ENCODE measurements around the gene SLC5A6. TPM values are rescaled to one million over a fixed set of nuclear protein-coding genes. Genes with fewer than 3 reads are reported as not detected.

The SLC5A6 gene
- total RNA-seq, 5 donors from 2014 or later (not counting 1 experiment from before 2014, with no cell fraction given), result 37.5 to 214 (median 43.0) TPM

DNA sequence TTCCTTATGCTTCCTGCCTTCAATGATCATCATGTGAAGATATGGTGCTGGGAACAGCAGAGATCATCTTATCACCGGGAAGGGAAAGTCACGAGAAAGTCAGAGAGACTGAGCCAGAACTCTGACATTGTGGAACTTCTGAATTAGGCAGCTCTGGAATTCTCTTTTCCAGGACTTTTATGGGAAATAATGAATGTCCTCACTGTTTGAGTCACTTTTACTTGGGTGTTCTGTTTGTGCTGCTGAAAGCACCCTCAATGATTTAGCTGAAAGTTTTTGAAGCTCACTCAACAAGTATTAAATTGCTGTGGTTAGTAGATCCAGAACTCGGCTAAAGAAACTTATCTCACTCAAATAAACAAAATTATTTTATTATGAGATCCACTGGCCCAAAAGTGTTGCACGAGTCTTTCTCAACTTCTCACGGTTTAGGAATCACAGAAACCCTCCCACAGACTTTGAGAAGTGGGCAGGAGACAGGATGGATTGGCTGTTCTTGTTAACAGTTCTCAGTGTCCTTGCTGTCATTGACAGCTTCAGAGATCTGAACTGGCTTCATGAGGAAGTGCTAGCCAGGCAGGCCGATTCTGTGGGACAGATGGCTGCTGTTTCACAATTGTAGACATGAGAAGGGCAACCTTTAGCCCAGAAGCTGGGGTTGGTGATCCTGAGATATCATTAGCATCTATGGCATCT is 26.6 kb downstream of the SLC5A6 start:
- peaks cover 0 to 26% of the 10 kb centered on the region in 2 experiments for H3K27me3 ChIP-seq (replicated peaks in 1 of 2; ENCODE audit: control insufficient read depth in 2 of 2, extremely low read depth in 1 of 2, insufficient read depth in 2 of 2, low read length in 1 of 2)
- H3K36me3 ChIP-seq (ENCODE audit: control insufficient read depth in 2 of 2, extremely low read depth in 1 of 2, insufficient read depth in 1 of 2, low read length in 1 of 2), result no peaks in the 10 kb centered on the region
- no peaks in the 10 kb centered on the region for H3K9me3 Mint-ChIP-seq
- ChIA-PET POLR2A (no interaction called here), CTCF (no interaction called here)
- no peak overlapping the region for H3K4me3 Mint-ChIP-seq
- no peaks in the 10 kb centered on the region for H3K4me1 Mint-ChIP-seq
- no peak for ATAC-seq (replicated peaks in 1 of 4)
- no peak overlapping the region for H3K27ac ChIP-seq (ENCODE audit: low read length)
- H3K4me3 ChIP-seq (ENCODE audit: control insufficient read depth in 1 of 2, extremely low read depth in 1 of 2, low read length in 1 of 2), result no peak overlapping the region
- DNase-seq, result no peak
- no peak overlapping the region for H3K27ac Mint-ChIP-seq
- H3K36me3 Mint-ChIP-seq, result no peaks in the 10 kb centered on the region
- no peaks in the 10 kb centered on the region for H3K4me1 ChIP-seq (ENCODE audit: control insufficient read depth in 1 of 2, extremely low read depth in 1 of 2, insufficient read depth in 2 of 2, low read length in 2 of 2)
- WGBS (ENCODE audit: insufficient coverage), result 59% methylated on average over 3 of the region's 6 CpGs
- H3K9me3 ChIP-seq, result no peaks in the 10 kb centered on the region
- H3K27me3 Mint-ChIP-seq, result peaks cover 21 to 29% of the 10 kb centered on the region in 2 donors

DNA sequence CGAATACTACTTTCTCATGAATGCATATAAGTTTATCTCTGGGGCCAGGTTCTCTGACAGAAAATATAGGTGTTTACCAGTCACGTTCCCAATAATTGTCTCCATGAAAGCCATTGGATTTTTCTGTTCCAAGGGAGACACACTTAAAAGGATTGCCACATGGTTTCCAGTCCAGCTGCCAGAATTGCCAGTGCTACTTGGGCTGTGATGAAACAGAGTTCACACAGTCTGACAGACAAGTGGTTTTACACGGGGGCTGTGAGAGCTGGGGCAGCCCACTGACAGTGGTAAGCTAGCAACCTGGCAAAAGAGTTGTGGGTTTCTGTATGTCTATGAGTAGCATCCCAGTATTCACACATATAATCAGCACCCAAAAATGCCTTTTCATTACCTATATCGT is 28.0 kb downstream of the SLC5A6 start:
- Mint-ChIP-seq H3K9me3 (no peaks in the 10 kb centered on the region), H3K27me3 (peaks cover 30 to 38% of the 10 kb centered on the region in 2 donors), H3K4me3 (no peak overlapping the region), H3K27ac (no peak overlapping the region), H3K36me3 (no peaks in the 10 kb centered on the region), H3K4me1 (no peaks in the 10 kb centered on the region)
- CTCF ChIA-PET, result no interaction called here
- POLR2A ChIA-PET, result interaction anchor here in 1 of 2 donors (0.6 kb wide), 1 partner anchor 1945 kb away, joined by 3 read pairs; no protein-coding TSS in a partner anchor
- 100% methylated on average over 1 of the region's 4 CpGs for WGBS (ENCODE audit: insufficient coverage)
- H3K4me3 ChIP-seq (ENCODE audit: control insufficient read depth in 1 of 2, extremely low read depth in 1 of 2, low read length in 1 of 2), result no peak overlapping the region
- no peaks in the 10 kb centered on the region for H3K4me1 ChIP-seq (ENCODE audit: control insufficient read depth in 1 of 2, extremely low read depth in 1 of 2, insufficient read depth in 2 of 2, low read length in 2 of 2)
- no peaks in the 10 kb centered on the region for H3K36me3 ChIP-seq (ENCODE audit: control insufficient read depth in 2 of 2, extremely low read depth in 1 of 2, insufficient read depth in 1 of 2, low read length in 1 of 2)
- peaks cover 0 to 28% of the 10 kb centered on the region in 2 experiments for H3K27me3 ChIP-seq (replicated peaks in 1 of 2; ENCODE audit: control insufficient read depth in 2 of 2, extremely low read depth in 1 of 2, insufficient read depth in 2 of 2, low read length in 1 of 2)
- ATAC-seq (replicated peaks in 1 of 4) (no peak), DNase-seq (no peak)
- H3K9me3 ChIP-seq, result no peaks in the 10 kb centered on the region
- H3K27ac ChIP-seq (ENCODE audit: low read length), result no peak overlapping the region

DNA sequence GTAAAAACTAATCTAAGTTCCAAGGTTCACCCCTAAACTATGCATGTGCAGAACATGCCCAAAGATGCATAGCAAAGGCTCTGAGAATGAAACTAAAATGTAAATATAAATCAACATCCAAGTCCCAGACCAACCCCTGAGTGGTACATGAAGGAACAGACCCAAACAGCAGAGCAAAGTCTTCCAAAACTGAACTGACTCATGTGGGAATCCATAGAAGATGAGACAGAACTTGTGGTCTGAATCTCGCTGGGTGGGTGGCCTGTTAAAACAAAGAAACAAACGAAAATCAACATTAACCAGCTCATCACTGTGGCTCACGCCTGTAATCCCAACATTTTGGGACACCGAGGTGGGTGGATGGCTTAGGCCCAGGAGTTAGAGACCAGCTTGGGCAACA is 29.7 kb downstream of the SLC5A6 start:
- H3K4me3 ChIP-seq (ENCODE audit: control insufficient read depth in 1 of 2, extremely low read depth in 1 of 2, low read length in 1 of 2), result no peak overlapping the region
- H3K27ac ChIP-seq (ENCODE audit: low read length), result no peak overlapping the region
- Mint-ChIP-seq H3K36me3 (no peaks in the 10 kb centered on the region), H3K4me3 (no peak overlapping the region), H3K9me3 (no peaks in the 10 kb centered on the region), H3K4me1 (no peaks in the 10 kb centered on the region), H3K27ac (no peak overlapping the region), H3K27me3 (peaks cover 36 to 44% of the 10 kb centered on the region in 2 donors)
- ATAC-seq (replicated peaks in 1 of 4) (no peak), DNase-seq (no peak)
- no peaks in the 10 kb centered on the region for H3K9me3 ChIP-seq
- no peaks in the 10 kb centered on the region for H3K4me1 ChIP-seq (ENCODE audit: control insufficient read depth in 1 of 2, extremely low read depth in 1 of 2, insufficient read depth in 2 of 2, low read length in 2 of 2)
- H3K36me3 ChIP-seq (ENCODE audit: control insufficient read depth in 2 of 2, extremely low read depth in 1 of 2, insufficient read depth in 1 of 2, low read length in 1 of 2), result no peaks in the 10 kb centered on the region
- CTCF ChIA-PET, result interaction anchor here in 1 of 2 donors (0.7 to 0.9 kb wide), 2 partner anchors 10 to 12 kb away, joined by 3 read pairs; no protein-coding TSS in a partner anchor
- no CpG with 5 or more reads among the region's 4 CpGs for WGBS (ENCODE audit: insufficient coverage)
- peaks cover 0 to 28% of the 10 kb centered on the region in 2 experiments for H3K27me3 ChIP-seq (replicated peaks in 1 of 2; ENCODE audit: control insufficient read depth in 2 of 2, extremely low read depth in 1 of 2, insufficient read depth in 2 of 2, low read length in 1 of 2)
- POLR2A ChIA-PET, result interaction anchor here in 1 of 2 donors (0.6 kb wide), 1 partner anchor 1194 kb away, joined by 3 read pairs; no protein-coding TSS in a partner anchor

DNA sequence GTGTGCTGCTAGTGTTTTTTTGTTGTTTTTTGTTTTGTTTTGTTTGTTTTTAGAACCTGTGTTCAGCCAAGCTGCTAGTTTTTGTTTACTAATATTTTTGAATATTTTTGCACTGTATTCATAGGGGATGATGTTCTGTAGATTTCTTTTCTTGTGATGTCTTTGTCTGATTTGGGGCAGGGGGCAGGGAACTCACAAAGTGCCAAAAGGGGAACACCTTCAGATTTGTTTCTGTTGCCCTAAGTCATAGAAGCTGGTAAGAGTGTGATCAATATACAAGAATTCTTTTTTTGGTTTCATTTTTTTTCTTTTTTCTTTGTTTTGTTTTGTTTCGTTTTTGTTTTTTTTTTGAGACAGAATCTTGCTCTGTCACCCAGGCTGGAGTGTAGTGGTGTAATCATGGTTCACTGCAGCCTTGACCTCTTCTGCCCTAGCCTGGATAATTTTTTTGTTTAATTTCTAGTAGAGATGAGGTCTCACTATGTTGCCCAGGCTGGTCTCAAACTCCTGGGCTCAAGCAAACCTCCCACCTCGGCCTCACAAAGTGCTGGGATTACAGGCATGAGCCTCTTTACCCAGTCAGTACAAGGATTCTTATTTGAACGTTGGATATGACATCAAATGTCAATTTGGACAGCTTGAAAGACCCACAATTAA is 32.6 kb downstream of the SLC5A6 start:
- DNase-seq, result no peak
- Histone ChIP-seq H3K4me3 (ENCODE audit: control insufficient read depth in 1 of 2, extremely low read depth in 1 of 2, low read length in 1 of 2) (no peak overlapping the region), H3K27ac (ENCODE audit: low read length) (no peak overlapping the region), H3K27me3 (replicated peaks in 1 of 2; ENCODE audit: control insufficient read depth in 2 of 2, extremely low read depth in 1 of 2, insufficient read depth in 2 of 2, low read length in 1 of 2) (peaks cover 0 to 35% of the 10 kb centered on the region in 2 experiments), H3K9me3 (no peaks in the 10 kb centered on the region), H3K36me3 (ENCODE audit: control insufficient read depth in 2 of 2, extremely low read depth in 1 of 2, insufficient read depth in 1 of 2, low read length in 1 of 2) (no peaks in the 10 kb centered on the region), H3K4me1 (ENCODE audit: control insufficient read depth in 1 of 2, extremely low read depth in 1 of 2, insufficient read depth in 2 of 2, low read length in 2 of 2) (no peaks in the 10 kb centered on the region)
- Mint-ChIP-seq H3K36me3 (no peaks in the 10 kb centered on the region), H3K4me1 (no peaks in the 10 kb centered on the region), H3K9me3 (no peaks in the 10 kb centered on the region), H3K27me3 (peaks cover 37 to 40% of the 10 kb centered on the region in 2 donors), H3K4me3 (no peak overlapping the region), H3K27ac (peak overlapping the region in 1 of 2 donors; percentile 56)
- ChIA-PET POLR2A (no interaction called here), CTCF (no interaction called here)
- no peak for ATAC-seq (replicated peaks in 1 of 4)
- WGBS (ENCODE audit: insufficient coverage), result no CpG with 5 or more reads among the region's 3 CpGs

DNA sequence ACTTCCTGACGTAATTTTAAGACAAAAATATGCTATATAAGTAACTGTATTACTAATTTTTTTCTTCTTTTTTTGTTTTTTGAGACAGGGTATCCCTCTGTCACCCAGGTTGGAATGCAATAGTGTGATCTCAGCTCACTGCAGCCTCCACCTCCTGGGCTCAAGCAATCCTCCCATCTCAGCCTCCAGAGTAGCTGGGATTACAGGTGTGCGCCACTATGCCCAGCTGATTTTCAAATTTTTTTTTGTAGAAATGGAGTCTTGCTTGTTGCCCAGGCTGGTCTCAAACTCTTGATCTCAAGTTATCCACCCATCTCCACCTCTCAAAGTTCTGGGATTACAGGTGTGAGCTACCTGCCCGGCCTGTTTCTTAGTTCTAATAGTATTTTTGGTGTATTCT is 33.6 kb downstream of the SLC5A6 start:
- Histone ChIP-seq H3K9me3 (no peaks in the 10 kb centered on the region), H3K27ac (ENCODE audit: low read length) (no peak overlapping the region), H3K27me3 (replicated peaks in 1 of 2; ENCODE audit: control insufficient read depth in 2 of 2, extremely low read depth in 1 of 2, insufficient read depth in 2 of 2, low read length in 1 of 2) (peaks cover 0 to 33% of the 10 kb centered on the region in 2 experiments), H3K36me3 (ENCODE audit: control insufficient read depth in 2 of 2, extremely low read depth in 1 of 2, insufficient read depth in 1 of 2, low read length in 1 of 2) (no peaks in the 10 kb centered on the region), H3K4me1 (ENCODE audit: control insufficient read depth in 1 of 2, extremely low read depth in 1 of 2, insufficient read depth in 2 of 2, low read length in 2 of 2) (no peaks in the 10 kb centered on the region), H3K4me3 (ENCODE audit: control insufficient read depth in 1 of 2, extremely low read depth in 1 of 2, low read length in 1 of 2) (no peak overlapping the region)
- no peak for DNase-seq
- WGBS (ENCODE audit: insufficient coverage), result no CpG with 5 or more reads among the region's 3 CpGs
- H3K4me3 Mint-ChIP-seq, result no peak overlapping the region
- ChIA-PET CTCF (no interaction called here), POLR2A (no interaction called here)
- no peak overlapping the region for H3K27ac Mint-ChIP-seq
- H3K4me1 Mint-ChIP-seq, result no peaks in the 10 kb centered on the region
- no peaks in the 10 kb centered on the region for H3K9me3 Mint-ChIP-seq
- ATAC-seq (replicated peaks in 1 of 4), result no peak
- H3K27me3 Mint-ChIP-seq, result peaks cover 33 to 38% of the 10 kb centered on the region in 2 donors
- H3K36me3 Mint-ChIP-seq, result no peaks in the 10 kb centered on the region

DNA sequence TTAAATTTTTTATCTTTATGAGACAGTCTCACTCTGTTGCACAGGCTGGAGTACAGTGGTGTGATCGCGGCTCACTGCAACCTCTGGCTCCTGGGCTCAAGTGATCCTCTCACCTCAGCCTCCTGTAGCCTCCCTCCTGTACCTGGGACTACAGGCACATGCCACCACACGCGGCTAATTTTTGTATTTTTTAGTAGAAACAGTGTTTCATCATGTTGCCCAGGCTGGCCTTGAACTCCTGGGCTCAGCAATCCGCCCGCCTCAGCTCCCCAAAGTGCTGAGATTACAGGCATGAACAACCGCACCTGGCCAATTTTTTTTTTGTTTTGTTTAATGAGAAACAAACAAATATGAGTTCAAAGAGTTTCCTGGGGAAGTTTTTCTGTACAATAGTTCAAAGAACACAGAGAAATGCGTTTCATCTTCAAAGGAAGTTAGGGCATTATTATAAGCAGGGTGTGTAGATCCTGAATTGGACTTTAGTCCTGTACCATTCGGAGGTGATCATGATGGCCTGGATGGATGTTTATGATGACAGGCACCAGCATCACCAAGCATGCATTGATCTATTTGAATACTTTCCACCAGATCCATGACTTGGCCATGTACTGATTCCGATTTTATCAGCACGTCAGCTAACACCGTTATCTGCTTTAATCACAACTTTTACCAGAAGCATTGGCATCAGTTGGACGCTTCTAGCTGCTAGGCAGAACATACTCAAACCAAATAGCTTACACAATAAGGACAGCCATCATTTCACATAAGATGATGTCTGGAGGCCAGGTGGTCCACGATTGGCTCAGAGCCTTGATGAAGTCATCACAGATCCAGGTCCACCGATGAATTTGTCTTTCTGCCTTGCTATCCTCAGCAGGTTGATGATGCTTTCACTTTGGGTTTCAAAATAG is 34.4 kb downstream of the SLC5A6 start:
- ChIA-PET CTCF (interaction anchor here (0.6 to 0.7 kb wide), 4 partner anchors 11 to 107 kb away, joined by 4 to 7 read pairs (median 4); no protein-coding TSS in a partner anchor), POLR2A (no interaction called here)
- Histone ChIP-seq H3K4me1 (ENCODE audit: control insufficient read depth in 1 of 2, extremely low read depth in 1 of 2, insufficient read depth in 2 of 2, low read length in 2 of 2) (no peaks in the 10 kb centered on the region), H3K27me3 (replicated peaks in 1 of 2; ENCODE audit: control insufficient read depth in 2 of 2, extremely low read depth in 1 of 2, insufficient read depth in 2 of 2, low read length in 1 of 2) (peaks cover 2 to 36% of the 10 kb centered on the region in 2 experiments), H3K4me3 (ENCODE audit: control insufficient read depth in 1 of 2, extremely low read depth in 1 of 2, low read length in 1 of 2) (no peak overlapping the region), H3K36me3 (ENCODE audit: control insufficient read depth in 2 of 2, extremely low read depth in 1 of 2, insufficient read depth in 1 of 2, low read length in 1 of 2) (no peaks in the 10 kb centered on the region), H3K9me3 (no peaks in the 10 kb centered on the region), H3K27ac (ENCODE audit: low read length) (no peak overlapping the region)
- H3K27ac Mint-ChIP-seq, result no peak overlapping the region
- H3K27me3 Mint-ChIP-seq, result peaks cover 32 to 37% of the 10 kb centered on the region in 2 donors
- 79% methylated on average over 5 of the region's 15 CpGs for WGBS (ENCODE audit: insufficient coverage)
- ATAC-seq (replicated peaks in 1 of 4), result no peak
- no peaks in the 10 kb centered on the region for H3K36me3 Mint-ChIP-seq
- H3K4me1 Mint-ChIP-seq, result no peaks in the 10 kb centered on the region
- DNase-seq, result no peak
- no peak overlapping the region for H3K4me3 Mint-ChIP-seq
- H3K9me3 Mint-ChIP-seq, result no peaks in the 10 kb centered on the region

All from T-cell (primary cell).